Dedifferentiated amniotic fluid mesenchymal stem cell (primary cell): ENCODE results near the gene BEST2.
A peak's percentile ranks its signal among the peaks of the same experiment; 100 is the strongest.

Experiments
- DNase-seq: peaks from one replicate; pipeline ENCODE4 v3.0.0-alpha.2; 2016; ENCODE audit errors: extremely low spot score

Gene BEST2

GRCh38 chr19:12730064-12730463, 21.5 kb upstream of the BEST2 start:
- no peak for DNase-seq

GRCh38 chr19:12731337-12731736, 20.3 kb upstream of the BEST2 start:
- no peak for DNase-seq

DNA sequence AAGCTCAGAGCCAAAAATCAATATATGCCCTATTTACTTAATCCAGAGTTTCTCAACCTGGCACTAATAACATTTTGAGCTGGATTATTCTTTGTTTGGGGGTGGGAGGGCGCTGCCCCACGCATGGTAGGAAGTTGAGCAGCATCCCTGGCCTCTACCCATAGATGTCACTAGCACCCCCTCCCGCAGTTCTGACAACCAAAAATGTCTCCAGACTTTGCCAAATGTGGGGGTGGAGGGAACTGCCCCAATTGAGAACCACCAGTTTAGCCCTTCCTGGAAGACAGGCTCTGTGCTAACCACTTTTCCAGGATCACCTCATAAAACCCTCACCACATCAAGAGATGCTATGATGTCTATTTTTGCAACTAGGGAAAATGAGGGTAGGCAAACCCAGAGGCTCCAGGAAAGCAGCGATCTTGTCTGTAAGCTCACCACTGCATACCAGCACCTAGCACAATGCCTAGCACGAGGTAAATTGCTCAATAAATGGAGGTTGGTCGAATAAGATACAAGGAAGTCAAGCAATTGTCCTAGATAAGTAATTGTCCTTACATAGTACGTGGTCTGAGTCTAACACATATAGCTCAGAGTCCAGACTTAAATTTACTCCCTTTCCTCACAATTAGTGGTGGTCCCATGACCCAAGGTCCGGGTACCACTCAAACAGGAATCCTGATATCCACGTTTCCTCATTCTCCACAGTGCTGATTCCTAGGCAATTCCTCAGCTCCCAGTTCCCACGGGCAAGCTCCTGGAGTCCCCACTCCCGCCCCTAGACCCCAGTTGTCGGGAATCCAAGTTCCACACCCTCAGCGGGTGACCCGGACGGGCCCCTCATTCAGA, 18.0 kb upstream of the BEST2 start:
- no peak for DNase-seq

DNA sequence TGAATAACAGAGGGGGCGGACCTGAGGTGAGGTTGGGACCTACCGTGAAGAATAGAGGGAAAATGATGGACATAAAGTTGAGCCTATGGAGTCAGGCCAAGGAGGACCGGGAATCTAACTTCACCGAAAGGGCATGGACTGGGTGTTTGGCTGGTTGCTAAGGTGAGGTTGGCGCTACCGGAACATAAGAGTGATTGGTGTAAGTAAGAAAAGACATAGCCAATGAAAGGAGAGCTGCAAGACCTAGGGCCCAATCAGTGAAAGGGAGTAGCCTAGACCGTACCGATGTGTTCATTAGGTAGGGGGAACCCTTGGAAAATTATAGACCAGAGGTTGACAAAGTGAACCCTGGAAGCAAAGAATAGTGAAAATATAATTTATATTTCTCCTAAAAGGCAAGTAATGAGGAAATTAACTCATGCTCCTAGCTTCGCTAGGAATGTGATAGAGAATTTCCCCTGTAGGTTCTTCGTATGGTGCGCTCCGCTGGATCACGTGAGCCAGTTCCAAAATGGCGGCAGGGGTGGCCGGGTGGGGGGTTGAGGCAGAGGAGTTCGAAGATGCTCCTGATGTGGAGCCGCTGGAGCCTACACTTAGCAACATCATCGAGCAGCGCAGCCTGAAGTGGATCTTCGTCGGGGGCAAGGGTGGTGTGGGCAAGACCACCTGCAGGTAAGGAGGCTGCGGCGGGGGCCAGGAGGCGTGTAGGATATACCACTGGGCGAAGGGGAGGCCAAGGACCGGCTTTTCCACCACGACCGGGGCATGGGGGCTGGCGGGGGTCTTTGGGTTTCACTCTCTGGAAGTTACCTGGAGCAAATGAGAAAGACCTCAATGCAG, 14.4 kb upstream of the BEST2 start, which contains the start of gene GET3:
GET3 (plus strand) TSS at position 503 of the 840 bp plus-strand sequence; CDS start at position 512, 9 bp downstream.
- DNase-seq, result peak; percentile 100

GRCh38 chr19:12737835-12738351, 13.7 kb upstream of the BEST2 start:
- no peak for DNase-seq

DNA sequence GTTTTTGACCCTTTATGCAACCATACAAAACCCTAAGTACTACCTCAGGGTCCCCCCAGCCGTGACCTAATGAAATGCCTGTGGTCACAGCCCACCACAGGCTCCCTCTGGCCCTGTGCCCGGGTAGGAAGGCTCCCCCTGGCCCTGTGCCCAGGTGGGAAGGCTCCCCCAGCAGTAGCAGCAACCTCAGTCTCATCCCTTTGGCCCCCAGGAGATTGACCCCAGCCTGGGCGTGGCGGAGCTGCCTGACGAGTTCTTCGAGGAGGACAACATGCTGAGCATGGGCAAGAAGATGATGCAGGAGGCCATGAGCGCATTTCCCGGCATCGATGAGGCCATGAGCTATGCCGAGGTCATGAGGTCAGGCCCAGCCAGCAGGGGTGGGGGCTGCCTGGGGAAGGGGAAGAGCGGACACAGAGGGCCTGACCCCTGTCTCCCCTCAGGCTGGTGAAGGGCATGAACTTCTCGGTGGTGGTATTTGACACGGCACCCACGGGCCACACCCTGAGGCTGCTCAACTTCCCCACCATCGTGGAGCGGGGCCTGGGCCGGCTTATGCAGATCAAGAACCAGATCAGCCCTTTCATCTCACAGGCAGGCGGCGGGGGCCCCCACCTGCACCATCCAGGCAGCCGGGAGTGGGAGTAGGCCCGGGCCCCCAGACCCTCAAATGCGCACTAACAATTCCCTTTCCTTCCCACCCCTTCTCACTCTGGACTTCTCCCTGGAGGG, 6.3 kb upstream of the BEST2 start:
- DNase-seq, result no peak

DNA sequence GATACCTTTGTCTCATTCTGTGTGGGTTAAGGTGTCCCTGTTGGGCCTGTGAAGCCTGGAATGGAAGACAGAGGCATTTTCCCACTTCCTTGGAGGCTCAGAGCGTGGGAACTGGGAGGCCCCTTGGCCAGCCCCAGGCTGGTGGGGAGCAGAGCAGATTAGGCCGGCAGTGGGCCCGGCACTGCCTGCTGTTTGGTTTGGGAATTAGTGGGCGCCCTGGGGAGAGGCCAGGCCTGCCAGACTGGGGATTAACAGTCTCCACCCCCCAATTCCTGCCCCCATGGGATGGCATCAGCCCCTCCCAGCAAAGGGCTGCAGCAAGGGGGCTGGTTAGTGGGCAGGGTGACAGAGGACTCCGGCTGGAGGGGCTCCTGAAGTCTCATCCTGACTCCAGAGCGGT, 3.1 kb upstream of the BEST2 start:
- DNase-seq, result no peak

- peak; percentile 28 for DNase-seq
Measured at GRCh38 chr19:12749938-12750521, 1.6 kb upstream of the BEST2 start.

GRCh38 chr19:12750851-12751250, 740 bp upstream of the BEST2 start:
- no peak for DNase-seq

DNA sequence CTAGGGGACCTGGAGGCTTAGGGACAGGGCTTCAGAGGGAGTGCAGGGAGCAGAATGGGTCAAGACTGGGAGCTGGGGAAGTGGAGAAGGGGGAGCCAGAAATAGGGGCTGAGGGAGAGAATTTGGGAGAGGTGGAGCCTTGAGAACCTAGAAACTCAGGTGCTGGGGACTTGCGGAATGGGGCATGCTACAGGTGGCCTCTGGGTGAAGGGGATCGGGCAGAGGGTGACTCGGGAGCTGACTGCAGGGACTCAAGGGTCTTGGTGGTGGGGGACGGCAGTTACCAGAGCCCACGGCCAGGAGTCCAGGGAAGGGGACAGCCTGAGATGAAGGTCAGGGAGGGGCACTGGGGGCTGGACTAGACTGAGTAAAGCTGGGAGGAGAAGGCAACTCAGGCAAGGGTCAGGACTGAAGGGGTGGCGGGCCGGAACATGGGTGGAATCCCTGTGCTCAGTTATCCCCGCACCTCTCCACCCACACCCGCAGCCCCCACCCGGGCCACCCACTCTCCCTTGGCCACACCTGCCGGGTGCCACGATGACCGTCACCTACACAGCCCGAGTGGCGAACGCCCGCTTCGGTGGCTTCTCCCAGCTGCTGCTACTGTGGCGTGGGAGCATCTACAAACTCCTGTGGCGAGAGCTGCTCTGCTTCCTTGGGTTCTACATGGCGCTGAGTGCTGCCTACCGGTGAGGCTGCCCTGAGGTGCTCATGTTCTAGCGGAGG, 628 bp downstream of the BEST2 start:
- DNase-seq, result no peak

DNA sequence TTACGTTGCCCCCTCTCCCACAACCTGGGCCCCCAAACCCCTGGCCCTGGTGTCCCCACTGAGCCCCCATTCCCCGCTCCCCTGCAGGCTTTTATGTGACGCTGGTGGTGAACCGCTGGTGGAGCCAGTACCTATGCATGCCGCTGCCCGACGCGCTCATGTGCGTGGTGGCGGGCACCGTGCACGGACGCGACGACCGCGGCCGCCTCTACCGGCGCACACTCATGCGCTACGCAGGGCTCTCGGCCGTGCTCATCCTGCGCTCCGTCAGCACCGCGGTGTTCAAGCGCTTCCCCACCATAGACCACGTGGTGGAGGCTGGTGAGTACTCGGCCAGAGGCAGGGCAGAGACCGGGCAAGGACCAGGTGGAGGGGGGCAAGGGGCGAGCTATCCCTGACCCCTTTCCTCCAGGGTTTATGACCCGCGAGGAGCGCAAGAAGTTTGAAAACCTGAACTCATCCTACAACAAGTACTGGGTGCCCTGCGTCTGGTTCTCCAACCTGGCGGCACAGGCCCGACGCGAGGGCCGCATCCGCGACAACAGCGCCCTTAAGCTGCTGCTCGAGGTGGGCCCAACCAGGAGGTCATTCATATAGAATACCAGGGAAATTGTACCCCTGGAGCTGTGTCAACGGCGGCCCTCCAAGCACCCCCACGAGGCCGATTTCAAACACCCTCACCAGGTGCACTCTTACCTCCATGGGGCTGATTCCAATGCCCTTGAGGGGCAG, 3.0 kb downstream of the BEST2 start:
- no peak for DNase-seq

DNA sequence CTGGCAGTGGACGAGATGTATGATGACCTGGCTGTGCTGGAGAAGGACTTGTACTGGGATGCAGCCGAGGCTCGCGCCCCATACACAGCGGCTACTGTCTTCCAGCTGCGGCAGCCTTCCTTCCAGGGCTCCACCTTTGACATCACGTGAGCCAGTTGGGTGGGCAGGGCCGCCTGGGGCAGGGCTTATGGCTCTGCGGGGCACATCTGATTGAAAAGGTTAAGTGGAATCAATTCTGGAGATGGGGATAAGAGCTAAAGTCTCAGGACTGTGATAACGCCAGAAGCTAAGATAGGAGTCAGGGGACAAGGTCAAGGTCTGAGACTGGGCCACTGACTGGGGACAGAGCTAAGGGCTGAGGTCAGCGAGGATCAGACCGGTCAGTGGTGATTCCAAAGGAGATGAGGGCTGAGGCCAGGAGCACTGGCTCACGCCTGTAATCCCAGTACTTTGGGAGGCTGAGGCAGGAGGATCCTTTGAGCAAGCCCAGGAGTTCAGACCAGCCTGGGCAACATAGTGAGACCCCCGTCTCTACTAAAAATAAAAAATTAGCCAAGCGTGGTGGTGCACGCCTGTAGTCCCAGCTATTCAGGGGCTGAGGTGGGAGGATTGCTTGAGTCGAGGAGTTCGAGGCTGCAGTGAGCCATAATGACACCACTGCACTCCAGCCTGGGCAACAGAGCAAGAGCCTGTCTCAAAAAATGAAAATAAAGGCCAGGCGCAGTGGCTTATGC, 4.7 kb downstream of the BEST2 start:
- DNase-seq, result no peak

- no peak for DNase-seq
Measured at GRCh38 chr19:12757544-12758274, 6.1 kb downstream of the BEST2 start.

- DNase-seq, result no peak
Measured at GRCh38 chr19:12759686-12760085, 8.1 kb downstream of the BEST2 start.

DNA sequence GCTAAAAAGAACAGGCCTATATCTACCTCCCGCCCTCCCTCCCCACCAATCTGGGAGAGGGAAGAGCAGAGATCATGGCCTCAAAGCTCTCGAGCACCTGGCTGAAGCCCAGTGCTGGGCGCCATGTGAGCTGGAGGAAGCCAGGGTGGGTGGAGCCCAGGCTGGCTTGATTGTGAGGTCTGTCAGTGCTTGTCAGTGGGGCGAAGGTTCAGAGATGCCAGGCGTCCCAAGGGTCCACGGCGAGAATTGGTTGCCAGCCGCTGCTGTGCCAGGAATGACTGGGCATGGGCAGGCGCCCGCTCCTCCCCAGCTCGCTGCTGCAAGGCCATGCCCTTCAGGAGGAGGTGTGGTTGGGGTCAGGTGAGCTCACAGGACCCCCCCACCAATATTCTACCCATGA, 11.5 kb downstream of the BEST2 start:
- DNase-seq, result no peak

GRCh38 chr19:12764698-12765097, 13.1 kb downstream of the BEST2 start:
- no peak for DNase-seq

DNA sequence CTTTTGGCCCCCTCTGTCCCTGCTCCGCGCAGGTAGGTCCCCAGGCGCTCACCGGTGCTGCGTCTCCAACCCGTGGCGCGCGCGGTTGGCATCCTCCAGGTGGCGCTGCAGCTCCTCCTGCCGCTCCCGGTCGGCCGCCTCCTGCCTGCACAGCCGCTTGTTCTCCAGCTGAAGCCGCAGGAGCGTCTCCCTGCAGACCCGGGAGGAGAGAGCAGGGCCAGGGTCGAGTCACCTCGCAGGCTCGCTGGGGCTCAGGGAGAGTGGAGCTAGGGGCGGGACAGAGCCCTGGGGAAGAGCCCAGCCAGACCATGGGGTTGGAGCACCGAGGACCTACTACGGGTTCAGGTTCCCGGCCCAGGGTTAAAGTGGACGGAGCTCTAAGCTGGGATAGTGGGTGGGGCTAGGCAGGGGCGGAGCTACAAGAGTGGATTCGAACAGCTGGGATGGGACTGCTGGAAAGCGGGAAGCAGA, 14.5 kb downstream of the BEST2 start:
- peak; percentile 48 for DNase-seq

- no peak for DNase-seq
Measured at GRCh38 chr19:12767150-12767549, 15.6 kb downstream of the BEST2 start.

GRCh38 chr19:12767666-12768065, 16.1 kb downstream of the BEST2 start:
- DNase-seq, result no peak
